Breast epithelium (tissue), 4 donors: ENCODE data around the gene DNAL1. TPM values are rescaled to one million over a fixed set of nuclear protein-coding genes. Genes with fewer than 3 reads are reported as not detected.

Experiments
- DNase-seq, 2 donors: peaks; one replicate each; pipeline ENCODE4 v3.0.0-alpha.2; 2019; ENCODE audit warnings: low spot score in 2 of 2
- H3K27ac ChIP-seq, 2 donors: fragments of 200-600 bp; sonication (generic) in 1 of 2; one replicate each; pipeline ENCODE4 v1.5.1; 2016 to 2019; ENCODE audit warnings: mild to moderate bottlenecking in 1 of 2
- H3K27me3 ChIP-seq, 2 donors: fragments of 200-600 bp; sonication (generic) in 1 of 2; one replicate each; pipeline versions ENCODE4 v1.5.1 to v1.6.0; 2017 to 2019; ENCODE audit warnings: control low read depth in 1 of 2, mild to moderate bottlenecking in 1 of 2
- H3K36me3 ChIP-seq: fragments of 200-600 bp; one replicate; pipeline ENCODE4 v1.5.1; 2019
- H3K4me1 ChIP-seq, 2 donors: fragments of 200-600 bp; sonication (generic); one replicate each; pipeline ENCODE4 v1.5.1; 2016 to 2019; ENCODE audit warnings: control low read depth in 1 of 2
- H3K4me3 ChIP-seq, 3 donors: fragments of 200-600 bp; sonication (generic); 1 replicate in 2 of 3; 2 replicates in 1 of 3; pipeline ENCODE4 v1.5.1; 2016 to 2019; ENCODE audit warnings: mild to moderate bottlenecking in 3 of 3, moderate library complexity in 2 of 3
- H3K9me3 ChIP-seq, 2 donors: fragments of 200-600 bp; sonication (generic) in 1 of 2; one replicate each; pipeline ENCODE4 v1.5.1; 2016 to 2019; ENCODE audit warnings: control low read depth in 1 of 2
- CTCF ChIP-seq, 3 donors: fragments of 450-650 bp; IDR thresholded peaks; one replicate each; pipeline ENCODE4 v1.5.1; 2016 to 2017; ENCODE audit warnings: antibody characterized with exemption in 3 of 3, mild to moderate bottlenecking in 3 of 3, moderate library complexity in 3 of 3
- POLR2A ChIP-seq: fragments of 450-650 bp; IDR thresholded peaks from one replicate; pipeline ENCODE4 v1.6.1; 2016; ENCODE audit warnings: antibody characterized with exemption, mild to moderate bottlenecking, moderate library complexity
- POLR2AphosphoS5 ChIP-seq, 3 donors: sonication (generic); formaldehyde crosslinking; IDR thresholded peaks; one replicate each; pipeline ENCODE4 v1.6.1; 2017; ENCODE audit warnings: antibody characterized with exemption in 3 of 3
- intact Hi-C: fragments of 100-400 bp; cut with DNase I; formaldehyde crosslinking; loops from one replicate; pipeline ENCODE4 v1.15.1; 2023; ENCODE audit warnings: low total_unique reads
- total RNA-seq, 3 donors: library from RNA; depleted of rRNA; stranded (reverse); fragments of >200 nt; gene quantifications; one replicate each; pipeline ENCODE4 v1.1.0, GENCODE V29; 2016

The DNAL1 gene
- total RNA-seq, 3 donors from 2014 or later, result 6.1 to 12.8 (median 10.5) TPM

- no peaks in the 10 kb centered on the region for H3K27me3 ChIP-seq
- DNase-seq, result no peak
- peaks cover 25 to 27% of the 10 kb centered on the region in 2 donors for H3K4me1 ChIP-seq
- H3K4me3 ChIP-seq, result no peak overlapping the region
- H3K36me3 ChIP-seq, result no peaks in the 10 kb centered on the region
- peak overlapping the region; percentile 19 to 25 for H3K27ac ChIP-seq
- H3K9me3 ChIP-seq, result no peaks in the 10 kb centered on the region
- intact Hi-C loops, result no loop called here
- TF ChIP-seq POLR2A (no peak), POLR2AphosphoS5 (IDR thresholded peaks at IDR 0.05) (no peak), CTCF (IDR thresholded peaks at IDR 0.05) (no peak)
Observed at GRCh38 chr14:73736842-73737241, 92.1 kb downstream of the DNAL1 start.

DNA sequence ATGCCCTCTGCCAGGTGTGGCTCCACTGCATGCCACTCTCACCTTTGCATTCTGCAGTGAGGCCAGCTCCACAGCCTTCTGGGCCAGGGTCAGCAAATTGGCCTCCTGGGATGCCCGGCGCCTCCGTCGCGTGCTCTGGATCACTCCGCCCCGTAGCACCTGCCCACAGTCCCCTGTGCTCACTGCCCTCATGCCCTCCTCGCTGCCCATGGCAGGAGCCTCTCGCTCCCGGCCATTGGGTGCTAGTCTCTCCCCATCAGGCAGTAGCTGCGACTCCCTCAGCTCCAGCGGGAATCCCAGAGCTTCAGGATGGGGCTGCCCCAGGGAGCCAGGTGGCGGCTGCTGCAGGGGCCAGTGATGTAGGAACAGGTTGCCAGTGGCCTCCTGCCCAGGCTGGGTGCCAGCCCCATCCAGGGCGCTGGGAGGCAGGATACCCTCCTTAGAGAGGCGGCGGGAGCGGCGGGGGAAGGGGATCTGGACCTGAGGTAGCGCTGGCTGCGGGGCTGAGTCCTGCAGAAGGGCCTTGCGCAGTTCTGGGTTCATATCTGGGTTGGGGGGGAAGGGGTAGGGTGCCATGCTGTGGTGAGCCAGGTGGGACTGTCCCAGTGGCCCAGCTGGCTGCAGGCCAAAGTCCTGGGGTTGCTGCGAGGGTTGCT is 93.9 kb downstream of the DNAL1 start:
- no peaks in the 10 kb centered on the region for H3K36me3 ChIP-seq
- H3K4me3 ChIP-seq, result no peak overlapping the region
- no peak for TF ChIP-seq CTCF (IDR thresholded peaks at IDR 0.05)
- no peak for TF ChIP-seq POLR2A
- TF ChIP-seq POLR2AphosphoS5 (IDR thresholded peaks at IDR 0.05), result no peak
- no peaks in the 10 kb centered on the region for H3K27me3 ChIP-seq
- intact Hi-C loops, result no loop called here
- no peaks in the 10 kb centered on the region for H3K9me3 ChIP-seq
- peak overlapping the region; percentile 82 to 91 for H3K27ac ChIP-seq
- peaks cover 42 to 45% of the 10 kb centered on the region in 2 donors for H3K4me1 ChIP-seq
- no peak for DNase-seq

DNA sequence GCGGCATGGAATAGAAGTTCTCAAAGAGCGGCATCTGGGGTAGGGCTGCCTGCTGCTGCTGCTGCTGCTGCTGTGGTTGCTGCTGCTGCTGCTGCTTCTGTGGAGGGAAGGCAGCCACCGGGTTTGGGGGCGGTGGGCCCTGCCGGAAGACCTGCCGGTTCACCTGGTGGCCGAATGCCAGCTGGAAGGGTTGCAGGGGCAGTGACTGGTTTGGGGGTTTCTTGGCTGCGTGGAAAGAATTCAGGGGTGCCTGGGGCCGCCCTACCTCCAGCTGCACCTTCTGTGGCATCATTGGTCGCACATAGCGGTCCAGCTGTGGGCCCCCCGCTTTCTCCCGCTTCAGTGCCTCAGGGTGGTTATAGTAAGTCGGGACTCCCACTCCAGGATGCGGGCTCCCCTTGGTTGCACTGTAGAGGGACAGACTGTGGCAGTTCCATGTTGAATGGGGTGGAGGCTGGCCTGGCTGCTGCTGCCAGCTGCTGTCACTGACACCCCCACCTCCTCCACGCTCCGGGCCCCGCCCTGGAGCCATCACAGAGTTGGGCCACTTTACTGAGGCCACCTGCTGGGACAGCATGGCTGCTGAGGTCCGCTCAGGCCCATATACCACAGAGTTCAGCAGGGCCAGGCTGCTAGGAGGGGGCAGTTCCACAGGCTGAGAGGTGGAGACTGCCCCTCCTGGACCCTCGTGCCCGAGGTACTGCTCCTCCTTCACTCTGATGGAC is 94.5 kb downstream of the DNAL1 start:
- no peak for TF ChIP-seq POLR2A
- no peak for TF ChIP-seq POLR2AphosphoS5 (IDR thresholded peaks at IDR 0.05)
- no peak for TF ChIP-seq CTCF (IDR thresholded peaks at IDR 0.05)
- H3K27ac ChIP-seq, result peak overlapping the region; percentile 82 to 91
- H3K4me3 ChIP-seq, result no peak overlapping the region
- no peak for DNase-seq
- no peaks in the 10 kb centered on the region for H3K27me3 ChIP-seq
- H3K36me3 ChIP-seq, result no peaks in the 10 kb centered on the region
- H3K9me3 ChIP-seq, result no peaks in the 10 kb centered on the region
- intact Hi-C loops, result no loop called here
- H3K4me1 ChIP-seq, result peaks cover 48 to 51% of the 10 kb centered on the region in 2 donors

GRCh38 chr14:73739899-73740617 is 95.3 kb downstream of the DNAL1 start:
- Histone ChIP-seq H3K36me3 (no peaks in the 10 kb centered on the region), H3K4me3 (peak overlapping the region in 2 of 3 donors; percentile 30 to 55), H3K27ac (peak overlapping the region; percentile 82 to 91), H3K9me3 (no peaks in the 10 kb centered on the region), H3K27me3 (no peaks in the 10 kb centered on the region), H3K4me1 (peaks cover 55 to 57% of the 10 kb centered on the region in 2 donors)
- DNase-seq, result no peak
- intact Hi-C loops, result no loop called here
- TF ChIP-seq POLR2A (no peak), POLR2AphosphoS5 (IDR thresholded peaks at IDR 0.05) (no peak), CTCF (IDR thresholded peaks at IDR 0.05) (no peak)
